ENCODE results near the gene TCEA3.

- TF ChIP-seq POLR2A (IDR thresholded peaks at IDR 0.05): peak in 1 of 2 donors; percentile 70
- TF ChIP-seq, protein P1, sequence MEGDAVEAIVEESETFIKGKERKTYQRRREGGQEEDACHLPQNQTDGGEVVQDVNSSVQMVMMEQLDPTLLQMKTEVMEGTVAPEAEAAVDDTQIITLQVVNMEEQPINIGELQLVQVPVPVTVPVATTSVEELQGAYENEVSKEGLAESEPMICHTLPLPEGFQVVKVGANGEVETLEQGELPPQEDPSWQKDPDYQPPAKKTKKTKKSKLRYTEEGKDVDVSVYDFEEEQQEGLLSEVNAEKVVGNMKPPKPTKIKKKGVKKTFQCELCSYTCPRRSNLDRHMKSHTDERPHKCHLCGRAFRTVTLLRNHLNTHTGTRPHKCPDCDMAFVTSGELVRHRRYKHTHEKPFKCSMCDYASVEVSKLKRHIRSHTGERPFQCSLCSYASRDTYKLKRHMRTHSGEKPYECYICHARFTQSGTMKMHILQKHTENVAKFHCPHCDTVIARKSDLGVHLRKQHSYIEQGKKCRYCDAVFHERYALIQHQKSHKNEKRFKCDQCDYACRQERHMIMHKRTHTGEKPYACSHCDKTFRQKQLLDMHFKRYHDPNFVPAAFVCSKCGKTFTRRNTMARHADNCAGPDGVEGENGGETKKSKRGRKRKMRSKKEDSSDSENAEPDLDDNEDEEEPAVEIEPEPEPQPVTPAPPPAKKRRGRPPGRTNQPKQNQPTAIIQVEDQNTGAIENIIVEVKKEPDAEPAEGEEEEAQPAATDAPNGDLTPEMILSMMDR (IDR thresholded peaks at IDR 0.05): no peak
Observed at GRCh38 chr1:23368562-23369334, 55.8 kb downstream of the TCEA3 start.
